Activated gamma-delta T cell treated with Interleukin-2 at 50 U/mL for 16 hours (primary cell): ENCODE measurements around the gene SLC16A8.

Experiments
- DNase-seq: peaks from one replicate; pipeline ENCODE4 v3.0.0-alpha.2; 2020

Gene SLC16A8

DNA sequence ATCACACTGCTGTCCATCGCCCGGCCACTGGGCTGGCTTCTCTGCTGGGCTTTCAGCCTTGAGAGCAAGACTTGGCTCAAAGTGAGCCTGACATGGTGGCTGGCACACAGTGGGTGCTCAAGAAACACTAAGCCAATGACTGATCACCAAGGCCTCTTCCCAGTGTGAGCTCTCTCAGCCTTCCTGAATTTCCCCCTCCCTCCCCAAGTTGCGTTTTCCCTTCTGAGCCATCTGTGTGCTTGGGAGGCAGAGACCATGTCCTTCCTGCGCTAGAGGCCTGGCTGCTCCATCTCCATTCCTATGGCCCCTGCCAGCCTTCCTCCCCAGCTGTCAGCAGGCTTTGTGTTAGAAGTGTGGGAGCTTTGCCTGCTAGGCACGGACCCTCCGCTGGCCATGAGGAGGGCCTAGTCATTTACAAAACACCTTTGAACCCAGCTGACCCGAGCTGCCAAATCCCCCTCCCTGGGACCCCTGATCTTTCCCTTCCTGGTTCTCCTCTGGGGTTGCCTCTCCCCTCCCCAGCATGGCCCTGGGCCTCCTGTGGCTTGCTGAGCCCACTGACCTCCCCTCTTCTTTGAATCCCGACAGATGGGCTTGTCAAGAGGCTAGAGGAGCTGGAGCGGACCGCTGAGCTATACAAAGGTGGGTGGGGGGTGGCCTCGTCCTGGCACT is 13.6 kb downstream of the SLC16A8 start:
- DNase-seq: no peak

DNA sequence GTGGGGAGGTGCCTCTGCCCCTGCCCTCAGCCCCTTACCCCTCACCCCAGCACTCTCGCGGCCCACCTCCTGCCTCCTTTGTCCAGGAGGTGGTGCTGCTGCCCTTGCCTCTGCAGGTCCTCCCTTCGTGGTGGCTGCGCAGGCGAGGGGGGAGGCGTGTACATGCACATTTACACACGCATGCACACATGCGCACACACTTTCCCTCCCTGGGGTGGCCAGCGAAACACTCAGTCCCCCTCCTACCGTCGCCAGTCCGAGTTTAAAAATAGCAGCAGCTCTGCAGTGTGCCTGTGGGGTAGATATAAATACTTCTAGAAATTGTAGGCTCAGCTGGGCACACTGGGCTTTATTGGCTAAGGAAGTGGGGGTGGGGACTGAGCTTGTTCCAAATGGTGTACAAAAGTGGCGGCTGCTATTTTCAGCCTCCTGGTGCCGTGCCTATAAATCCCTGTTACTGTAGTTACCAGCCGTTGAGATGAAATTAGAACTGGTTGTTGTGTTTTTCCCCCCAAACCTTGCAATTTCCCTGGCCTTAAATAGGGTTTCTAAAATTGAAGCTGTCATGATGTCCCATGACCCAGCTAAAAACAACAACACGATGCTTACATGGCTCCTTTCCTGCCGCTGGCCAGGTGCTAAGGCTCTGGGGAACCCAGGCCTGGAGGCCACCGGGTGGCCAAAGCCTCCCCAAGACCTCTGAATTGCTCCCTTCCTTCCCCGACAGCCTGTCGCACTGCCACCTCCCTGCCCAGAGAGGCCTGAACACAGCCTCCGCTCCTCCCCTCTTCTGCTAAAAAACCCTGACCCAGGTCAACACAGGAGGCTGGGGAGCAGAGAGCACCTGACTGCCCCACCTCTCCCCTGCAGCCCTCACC is 14.4 kb downstream of the SLC16A8 start:
- DNase-seq: no peak

DNA sequence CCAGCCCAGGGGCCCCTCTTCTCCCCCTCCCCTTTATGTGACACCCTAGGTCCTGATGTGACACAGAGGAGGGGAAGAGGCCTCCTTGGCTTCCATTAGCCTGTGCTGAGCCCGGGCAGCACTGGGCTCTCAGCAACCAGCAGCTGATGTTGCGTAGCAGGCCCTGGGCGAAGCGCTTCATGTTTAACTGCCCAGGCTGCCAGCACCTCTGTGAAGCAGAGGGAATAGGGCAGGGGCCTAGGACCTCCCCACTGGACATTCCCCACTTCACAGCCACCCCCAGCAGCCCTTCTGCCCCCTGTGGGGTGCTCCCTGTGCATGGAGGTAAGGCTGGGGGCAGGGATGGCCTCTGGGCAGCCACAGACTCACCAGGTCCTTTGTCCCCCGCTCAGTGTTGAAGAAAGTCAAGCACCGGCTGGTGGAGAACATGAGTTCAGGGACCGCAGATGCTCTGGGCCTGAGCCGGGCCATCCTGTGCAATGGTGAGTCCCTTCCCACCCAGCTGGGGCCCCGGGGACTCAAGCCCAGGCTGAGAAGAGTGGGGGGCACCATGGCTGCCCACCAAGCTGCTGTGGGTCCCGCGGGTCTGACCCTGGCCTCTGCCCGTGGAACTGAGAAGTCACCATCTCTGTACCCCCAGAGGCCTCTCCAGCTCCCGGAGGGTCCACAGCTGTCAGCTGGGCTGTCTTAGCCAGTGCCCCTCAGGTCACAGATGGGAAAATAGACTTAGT is 15.2 kb downstream of the SLC16A8 start:
- no peak for DNase-seq

DNA sequence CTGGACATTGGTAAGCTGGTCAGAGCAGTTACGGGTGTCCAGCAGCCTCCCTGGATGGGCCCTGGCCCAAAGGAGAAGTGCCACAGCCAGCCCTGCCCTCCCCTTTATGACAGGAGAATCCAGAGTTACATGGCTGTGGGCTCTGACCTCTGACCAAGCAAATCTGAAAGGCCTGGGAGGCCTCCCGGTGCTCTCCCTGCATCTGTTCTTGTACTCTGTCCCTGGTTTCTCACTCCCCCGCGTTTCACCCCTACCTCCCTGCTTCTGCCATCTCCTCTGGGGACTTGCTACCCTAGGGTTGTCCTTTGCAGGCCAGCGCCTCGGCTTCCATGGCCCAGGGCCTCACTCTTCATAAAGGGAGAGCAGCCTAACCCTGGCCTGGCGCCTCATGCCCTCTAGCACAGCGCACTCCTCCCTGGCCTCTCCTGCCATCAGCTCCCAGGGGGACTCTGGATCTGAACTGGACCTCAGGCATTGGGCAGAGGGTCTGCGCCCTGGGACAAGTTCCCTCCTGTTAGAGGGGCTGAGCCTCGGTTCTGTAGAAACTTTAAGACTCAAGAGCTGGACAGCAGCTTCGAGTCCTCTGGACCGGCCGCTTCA is 16.1 kb downstream of the SLC16A8 start:
- DNase-seq: no peak

DNA sequence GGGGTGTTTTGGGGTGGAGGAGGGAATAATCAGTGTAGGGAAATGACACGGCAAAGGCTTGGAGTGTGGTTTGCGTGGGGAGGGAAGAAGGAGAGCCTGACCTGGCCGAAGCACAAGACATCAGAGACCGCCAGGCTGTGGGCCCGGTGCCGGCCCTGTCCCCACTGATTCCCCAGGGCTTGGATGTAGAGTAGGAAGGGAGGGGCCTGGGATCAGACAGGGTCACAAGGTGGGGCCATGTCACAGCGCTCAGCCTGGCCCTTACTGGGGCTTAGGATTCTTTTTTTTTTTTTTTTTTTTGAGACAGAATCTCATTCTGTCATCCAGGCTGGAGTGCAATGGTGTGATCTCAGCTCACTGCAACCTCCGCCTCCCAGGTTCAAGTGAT is 17.0 kb downstream of the SLC16A8 start:
- DNase-seq: no peak

DNA sequence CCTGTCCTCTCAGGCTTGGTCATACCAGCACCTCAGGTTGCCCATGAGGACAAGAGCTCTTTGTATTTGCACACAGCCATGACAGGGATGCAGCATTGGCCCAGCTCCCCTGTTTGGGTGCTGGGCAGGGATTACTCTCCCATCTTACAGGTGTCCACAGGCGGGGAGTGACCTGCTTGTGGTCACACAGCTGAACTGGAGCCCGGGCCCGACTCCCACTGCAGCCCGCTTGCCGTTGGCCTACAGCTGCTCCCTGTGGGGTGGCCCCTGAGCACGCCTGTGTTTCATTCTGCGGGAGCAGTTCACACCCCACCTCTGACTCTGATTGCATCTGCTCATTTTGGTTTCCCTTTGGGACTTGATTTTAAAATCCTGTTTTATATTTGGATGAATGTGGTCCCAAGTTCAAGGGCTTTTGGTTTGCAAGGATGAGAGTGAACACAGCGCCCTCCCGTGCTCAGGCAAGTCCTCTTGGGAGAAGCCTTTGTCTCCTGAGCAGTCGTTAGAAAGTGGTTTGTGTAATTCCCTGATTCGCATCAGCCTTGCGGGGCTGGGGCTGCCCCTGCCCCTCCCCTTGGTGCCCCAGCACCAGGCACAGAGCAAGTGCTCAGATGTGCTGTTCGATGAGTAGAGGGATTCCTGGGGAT is 17.5 kb downstream of the SLC16A8 start:
- no peak for DNase-seq

DNA sequence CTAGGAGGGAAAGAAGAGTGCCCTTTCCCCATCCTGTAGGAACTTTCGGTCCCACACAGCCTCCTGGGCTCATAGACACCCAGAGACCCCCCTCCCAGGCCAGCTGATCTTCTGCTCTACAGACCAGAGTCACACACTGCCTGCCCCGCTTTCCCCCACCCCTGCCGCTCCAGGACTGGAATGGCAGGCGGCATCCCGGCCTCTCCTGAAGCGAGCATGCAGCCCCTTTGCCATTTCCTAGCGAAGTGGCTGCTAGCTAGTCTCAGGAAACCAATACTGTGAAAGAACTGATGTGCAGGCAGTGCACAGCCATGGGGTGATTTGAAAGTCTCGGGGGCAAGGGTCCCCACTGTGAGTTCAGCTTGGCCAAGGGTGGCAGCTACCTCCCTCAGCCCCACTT is 18.4 kb downstream of the SLC16A8 start:
- no peak for DNase-seq

DNA sequence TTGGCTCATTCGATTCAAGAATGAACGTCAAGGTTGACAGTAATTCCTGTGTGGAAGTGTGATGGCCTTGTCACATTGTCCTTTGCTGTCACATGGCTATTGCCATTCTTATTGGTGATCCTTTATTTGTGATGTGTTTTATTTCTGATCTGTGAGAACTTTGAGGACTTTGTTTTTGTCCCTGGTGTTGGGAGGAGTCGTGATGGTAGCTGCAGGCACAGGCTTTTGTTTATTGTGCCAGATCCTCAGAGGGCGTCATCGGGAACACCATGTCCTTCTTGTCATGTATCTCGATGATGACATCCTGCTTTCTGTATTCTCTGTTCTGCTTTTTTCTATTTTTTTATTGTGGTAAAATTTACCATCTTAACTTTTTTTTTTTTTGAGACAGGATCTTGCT is 21.2 kb downstream of the SLC16A8 start:
- no peak for DNase-seq

DNA sequence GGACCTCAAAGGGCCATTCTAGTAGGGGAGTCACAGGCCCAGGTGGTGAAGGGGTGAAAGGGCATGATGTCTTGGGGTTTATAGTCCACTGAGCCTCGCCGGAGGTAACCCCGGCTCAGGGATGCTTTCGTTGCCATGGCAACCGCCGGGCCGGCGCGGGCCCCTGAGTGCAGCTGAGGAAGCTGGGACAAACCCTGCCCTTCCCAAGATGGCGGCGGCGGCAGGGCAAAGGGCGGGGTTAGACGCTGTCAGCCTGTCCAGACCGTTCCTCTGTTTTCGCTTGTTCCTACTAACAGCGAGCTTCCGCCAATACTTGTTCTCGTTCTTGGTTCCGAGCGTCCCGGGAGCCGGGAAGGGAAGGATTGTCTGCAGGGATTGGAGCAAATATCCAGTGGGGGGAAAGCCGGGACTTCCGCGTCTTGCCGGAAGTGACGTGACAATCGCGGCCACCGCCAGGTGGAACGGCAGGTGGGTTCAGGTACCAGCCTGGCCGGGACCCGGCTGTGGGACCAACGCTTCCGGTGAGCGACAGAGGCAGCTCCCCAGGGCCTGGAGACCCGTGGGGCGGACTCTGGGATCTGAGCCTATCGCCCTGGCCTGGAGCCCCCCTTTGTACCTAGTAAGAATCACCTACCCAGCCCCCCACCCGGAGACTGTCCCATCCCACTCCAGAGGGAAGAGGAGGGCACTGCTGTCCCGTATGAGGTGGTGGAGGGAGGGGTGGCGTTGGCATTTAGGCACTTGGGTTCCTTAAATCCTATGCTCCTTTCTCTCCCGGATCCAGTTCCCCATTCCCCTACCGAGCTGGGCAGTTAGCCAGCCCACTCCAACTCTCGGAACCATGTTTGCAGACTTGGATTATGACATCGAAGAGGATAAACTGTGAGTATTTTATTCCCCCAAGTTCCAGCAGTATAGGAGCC is 26.8 kb downstream of the SLC16A8 start, which contains the start of gene PICK1:
Gene PICK1 (plus strand): TSS at position 436 of the 923 bp plus-strand sequence. CDS start 406 bp downstream, at position 842.
- peak; percentile 68 for DNase-seq

DNA sequence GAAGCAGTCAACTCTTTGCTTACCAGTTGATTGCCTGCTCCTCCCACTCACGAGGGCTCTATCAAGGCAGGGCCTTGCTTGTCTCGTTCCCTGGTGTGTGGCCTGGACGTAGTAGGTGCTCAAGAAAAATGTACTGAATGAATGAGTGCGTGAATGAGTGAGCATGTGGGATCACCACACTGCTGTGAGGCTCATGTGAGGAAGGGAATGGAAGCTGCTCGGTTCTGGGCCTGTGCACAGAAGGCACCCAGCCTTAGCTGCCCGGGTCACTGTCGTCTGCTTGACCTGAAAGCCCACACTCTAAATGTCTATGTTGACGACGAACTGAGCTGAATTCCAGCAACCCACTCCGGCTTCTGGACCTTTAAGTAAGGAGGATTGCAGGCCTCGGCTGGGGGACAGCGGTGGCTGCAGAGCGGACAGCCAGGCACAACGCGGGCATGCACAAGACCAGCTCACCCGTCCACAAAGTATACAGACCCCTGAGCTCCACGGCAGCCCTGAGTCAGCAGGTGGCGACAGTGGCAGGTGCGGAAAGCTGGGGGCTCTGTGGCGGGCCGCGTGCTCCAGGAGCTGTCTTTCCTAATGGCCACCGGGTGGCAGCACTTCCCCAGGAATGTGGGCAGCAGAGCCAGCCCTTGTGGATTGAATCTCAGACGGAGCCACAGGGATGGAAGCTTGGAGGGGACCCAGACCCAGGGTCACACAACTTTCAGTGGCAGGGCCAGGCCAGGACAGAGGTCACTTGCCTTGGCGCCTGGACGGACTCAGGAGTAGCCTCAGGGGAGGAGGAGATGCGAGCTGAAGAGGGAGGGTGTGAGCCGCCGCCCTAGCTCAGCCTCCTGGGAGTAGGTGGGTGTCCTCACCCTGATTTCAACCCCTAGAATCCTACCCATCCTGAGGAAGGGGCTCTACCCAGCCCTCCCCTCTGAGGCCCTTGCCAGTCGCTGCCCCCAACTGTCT is 31.8 kb downstream of the SLC16A8 start:
- peak; percentile 81 for DNase-seq

DNA sequence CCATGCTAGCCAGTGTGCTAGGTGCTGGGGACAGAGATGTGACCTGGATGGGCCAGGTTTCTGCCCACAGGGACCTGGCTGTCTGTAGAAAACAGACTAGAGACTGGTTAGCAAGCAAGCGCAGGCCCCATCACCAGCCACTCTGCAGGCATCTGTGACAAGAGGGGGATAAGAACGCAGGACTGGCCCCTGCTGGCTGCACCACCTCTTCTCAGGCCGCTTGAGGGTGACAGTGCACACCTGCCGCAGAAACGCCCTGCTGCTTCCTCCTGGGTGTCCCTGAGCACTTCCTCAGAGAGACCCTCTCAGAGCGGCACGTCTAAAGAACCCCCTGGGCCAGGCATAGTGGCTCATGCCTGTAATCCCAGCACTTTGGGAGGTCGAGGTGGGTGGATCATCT is 32.7 kb downstream of the SLC16A8 start:
- DNase-seq: no peak

DNA sequence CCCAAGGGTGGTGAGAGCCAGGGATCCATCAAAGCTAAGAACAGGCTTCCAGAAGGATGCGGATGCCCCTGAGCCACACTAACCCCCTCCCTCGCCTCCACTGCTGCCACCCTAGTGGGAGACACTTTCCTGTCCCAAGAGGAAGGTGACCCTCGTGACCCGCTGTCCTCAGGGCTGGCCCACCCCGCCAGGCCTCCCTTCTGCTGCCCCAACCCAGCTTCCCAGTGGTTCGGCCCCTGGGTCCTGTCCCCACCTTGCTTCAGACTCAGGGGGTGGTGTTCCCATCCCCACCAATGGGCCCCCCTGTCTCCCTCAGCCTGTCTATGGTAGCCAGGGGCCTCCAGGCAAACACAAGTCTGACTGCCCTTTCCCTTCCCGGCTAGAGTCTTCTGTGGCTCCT is 33.3 kb downstream of the SLC16A8 start:
- DNase-seq: no peak

DNA sequence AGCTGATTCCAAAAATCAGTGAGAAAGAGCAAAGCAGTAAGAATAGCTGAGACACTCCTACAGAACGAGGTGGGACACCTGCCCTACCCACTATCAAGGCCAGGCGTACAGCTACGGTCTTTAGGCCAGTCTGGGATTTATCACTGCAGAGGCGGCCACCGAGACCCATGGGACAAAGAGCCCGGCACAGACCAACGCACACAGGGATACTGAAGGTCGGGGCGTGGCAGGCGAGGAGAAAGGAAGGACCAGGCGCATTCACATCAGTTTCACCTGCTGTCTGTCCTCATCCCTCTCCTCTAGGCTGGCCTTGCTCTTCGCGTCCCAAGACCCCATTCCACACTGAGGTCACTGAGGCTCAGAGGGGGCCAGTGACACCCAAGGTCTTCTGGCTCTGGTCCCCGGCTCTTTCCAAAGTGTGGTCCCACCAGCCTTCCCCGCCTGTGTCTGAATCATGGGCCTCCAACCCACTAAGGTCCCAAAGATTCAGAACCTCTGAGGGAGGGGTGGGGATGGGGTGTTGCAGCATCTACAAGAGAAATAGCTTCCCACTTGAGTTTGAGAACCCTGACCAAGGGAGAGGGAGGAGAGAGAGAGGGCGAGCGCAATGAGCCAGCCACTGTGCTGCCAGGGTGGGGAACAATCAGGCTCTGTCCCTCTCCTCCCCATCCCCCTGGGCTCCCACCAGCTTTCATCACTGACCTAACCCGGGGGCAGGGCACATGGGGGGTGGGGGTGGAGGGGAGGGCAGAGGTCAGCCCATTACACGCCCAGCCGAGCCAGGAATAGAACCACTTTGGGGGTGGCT is 34.0 kb downstream of the SLC16A8 start:
- DNase-seq: no peak

DNA sequence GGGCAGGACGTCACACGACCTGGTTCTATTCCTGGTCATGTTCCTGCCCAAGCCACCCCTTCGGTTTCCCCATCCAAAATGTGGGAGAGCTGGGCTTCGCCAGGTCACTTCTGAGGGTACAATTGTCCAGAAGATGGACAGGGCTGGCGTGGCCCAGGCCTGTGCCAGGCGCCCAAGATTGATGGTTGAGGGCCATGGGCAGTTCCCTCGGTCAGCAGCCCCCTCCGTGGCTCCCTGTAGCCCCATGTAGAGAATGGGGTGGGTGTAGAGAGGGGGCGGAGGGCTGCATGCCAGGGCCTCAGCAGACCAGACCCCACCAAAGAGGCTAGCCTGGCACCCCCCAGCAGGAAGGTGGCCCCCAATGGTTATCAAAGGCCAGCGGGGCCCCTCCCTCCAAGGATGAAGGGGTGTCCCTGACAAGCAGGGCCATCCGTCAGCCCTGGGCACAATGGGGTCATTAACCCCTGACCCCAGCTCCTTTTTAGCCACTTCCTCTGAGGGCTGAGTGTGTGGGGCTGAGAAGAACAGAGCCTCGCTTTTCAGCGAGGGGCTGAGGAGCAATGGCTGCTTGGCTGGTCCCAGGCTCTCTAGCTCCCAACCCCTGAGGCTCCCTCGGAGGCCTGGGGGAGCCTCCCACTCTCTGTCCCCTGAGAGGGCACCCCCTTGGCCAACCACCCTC is 37.8 kb downstream of the SLC16A8 start:
- no peak for DNase-seq

DNA sequence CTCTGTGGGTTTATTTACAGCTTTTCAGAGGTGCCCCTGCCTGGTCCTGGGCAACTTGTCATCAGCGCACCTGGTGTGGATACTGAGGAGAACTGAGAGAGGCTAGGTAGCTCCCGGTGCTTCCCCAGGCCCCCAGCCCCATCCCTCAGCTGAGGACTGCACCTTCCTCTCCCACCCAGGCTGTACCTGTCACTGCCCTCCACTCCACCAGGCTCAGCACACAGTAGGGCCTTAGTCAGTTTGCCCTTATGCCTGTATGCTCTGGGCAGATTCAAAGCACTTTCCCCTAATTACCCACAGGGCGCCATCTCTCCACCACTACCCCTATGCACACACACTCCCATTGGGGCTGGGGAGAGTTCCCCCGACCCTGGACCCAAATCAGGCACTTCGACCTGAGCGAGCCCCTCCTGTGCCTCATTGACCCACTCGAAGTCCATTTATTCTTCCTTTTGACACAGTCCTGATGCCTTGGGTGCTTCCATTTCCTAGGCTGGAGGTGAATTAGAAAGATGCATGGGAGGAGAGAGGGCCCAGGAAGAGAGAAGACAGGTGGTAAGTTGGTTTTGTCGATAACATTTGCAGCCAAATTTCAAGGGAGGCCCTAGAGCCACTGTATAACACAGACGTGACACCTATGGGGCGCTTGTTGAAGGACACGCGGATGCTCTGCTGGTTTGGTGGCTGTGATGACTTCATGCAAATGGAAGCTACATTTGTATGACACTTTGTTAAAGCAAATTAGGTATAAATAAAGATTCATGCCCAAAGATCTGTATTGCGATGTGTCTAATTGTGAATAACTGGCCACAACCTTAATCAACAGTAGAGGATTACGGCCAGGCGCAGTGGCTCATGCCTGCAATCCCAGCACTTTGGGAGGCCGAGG is 40.6 kb downstream of the SLC16A8 start:
- DNase-seq: no peak

DNA sequence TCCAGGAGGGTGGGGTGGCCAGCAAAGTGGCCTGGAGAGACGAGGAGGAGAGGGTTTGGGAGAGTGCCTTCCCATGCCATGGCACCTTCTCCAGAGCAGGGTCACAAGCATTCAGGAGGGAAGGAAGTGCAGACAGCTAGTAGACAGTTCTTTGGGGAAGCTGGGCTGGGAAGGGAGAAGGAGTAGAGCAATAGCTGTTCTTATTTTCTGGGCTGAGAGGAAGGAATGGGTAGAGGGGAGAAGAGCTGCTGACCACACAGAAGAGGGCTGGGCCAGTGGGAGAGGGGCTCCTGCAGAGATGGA is 41.5 kb downstream of the SLC16A8 start:
- DNase-seq: no peak

DNA sequence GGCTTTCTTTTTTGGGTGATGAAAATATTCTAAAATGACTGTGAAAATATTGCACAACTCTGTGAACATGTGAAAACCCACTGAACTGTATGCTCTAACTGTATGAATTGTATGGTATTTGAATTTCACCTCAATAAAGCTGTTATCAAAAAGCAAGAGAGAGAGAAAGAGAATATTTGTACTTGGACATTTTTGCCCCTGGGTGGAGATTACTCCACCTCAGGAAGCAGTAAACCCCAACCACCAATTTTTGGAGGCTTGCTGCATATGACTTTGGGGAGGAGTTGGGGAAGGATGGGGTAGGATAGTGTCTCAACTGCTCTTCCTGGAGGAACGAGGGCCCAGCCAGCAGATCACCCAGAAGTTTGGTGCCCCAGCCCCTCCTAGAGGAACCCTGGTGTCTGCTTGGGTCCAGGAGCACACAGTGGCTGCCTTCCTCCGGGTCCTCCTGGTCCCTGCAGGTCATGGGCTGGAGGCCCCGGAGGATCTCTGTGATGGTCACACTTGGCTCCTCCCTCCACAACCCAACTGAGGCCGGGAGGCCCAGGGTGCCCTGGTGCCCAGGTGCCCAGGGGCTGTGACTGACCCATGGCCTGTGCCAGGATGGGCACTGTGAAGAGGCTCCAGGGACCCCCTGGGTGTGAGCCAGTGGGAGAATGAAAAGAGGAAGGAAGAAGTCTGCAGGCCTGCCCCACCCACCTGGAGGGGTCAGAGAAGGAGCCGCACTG is 42.1 kb downstream of the SLC16A8 start:
- no peak for DNase-seq
